NCI-H748 treated with DMSO at 0.1 percent for 48 hours (cell line): ENCODE data around the gene GFPT2.
A peak's percentile ranks its signal among the peaks of the same experiment; 100 is the strongest.

Experiments
- DNase-seq: peaks from one replicate; lab custom pipeline; 2025; lab: John Stamatoyannopoulos, UW

GFPT2 gene

DNA sequence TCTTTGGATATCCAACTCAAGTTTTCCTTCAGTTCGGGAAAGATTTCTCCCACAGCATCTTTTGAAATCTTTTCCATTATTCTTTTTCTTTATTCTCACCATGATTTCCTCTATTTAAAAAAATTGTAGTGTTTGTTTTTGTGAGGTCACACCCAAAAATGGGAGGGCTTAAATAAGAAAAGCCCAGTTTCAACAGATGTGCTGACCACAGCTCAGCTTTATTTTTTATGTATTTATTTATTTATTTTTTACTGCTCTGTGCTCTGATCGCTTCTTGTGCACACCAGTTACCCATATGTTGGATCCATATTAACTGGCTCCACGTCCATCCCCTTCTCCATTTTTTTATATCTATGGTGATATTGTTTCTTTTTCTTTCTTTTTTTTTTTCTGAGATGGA is 20.3 kb downstream of the GFPT2 start:
- DNase-seq, result no peak

DNA sequence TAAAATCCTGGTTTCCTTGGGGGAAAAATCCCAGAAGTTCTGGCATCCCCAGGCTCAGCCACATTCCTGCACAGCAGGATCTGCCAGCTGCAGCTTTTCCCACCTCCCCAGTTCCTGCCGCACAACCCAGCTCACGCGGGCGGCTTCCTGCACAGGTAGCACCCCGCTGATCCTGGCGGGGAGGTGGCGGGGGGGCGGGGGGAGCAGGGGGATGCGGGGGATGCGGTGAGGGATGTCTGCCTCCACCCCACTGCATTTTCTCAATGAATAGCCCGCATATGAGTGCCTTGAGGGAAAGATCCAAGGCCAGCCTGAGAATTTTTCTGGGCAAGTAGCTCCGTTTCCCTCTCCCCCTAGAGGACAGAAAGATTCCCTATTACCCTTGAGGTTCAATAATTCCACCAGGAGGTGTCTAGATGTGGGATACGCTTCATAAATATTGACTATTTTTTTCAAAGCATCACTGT is 21.1 kb downstream of the GFPT2 start:
- no peak for DNase-seq

DNA sequence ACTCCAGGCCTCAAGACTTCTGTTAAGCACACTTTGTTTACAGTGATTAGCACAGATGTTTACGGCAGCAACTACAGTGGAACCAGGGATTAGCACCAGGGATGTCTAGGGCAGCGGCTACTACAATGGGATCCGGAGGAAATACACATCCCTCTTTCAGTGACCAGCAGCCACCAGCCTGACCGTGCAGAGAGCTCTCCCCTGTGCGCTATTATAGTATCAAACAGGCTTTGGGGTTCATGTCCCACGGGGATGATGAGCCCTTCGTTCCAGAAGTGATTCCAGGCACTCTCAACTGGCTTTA is 21.5 kb downstream of the GFPT2 start:
- no peak for DNase-seq

DNA sequence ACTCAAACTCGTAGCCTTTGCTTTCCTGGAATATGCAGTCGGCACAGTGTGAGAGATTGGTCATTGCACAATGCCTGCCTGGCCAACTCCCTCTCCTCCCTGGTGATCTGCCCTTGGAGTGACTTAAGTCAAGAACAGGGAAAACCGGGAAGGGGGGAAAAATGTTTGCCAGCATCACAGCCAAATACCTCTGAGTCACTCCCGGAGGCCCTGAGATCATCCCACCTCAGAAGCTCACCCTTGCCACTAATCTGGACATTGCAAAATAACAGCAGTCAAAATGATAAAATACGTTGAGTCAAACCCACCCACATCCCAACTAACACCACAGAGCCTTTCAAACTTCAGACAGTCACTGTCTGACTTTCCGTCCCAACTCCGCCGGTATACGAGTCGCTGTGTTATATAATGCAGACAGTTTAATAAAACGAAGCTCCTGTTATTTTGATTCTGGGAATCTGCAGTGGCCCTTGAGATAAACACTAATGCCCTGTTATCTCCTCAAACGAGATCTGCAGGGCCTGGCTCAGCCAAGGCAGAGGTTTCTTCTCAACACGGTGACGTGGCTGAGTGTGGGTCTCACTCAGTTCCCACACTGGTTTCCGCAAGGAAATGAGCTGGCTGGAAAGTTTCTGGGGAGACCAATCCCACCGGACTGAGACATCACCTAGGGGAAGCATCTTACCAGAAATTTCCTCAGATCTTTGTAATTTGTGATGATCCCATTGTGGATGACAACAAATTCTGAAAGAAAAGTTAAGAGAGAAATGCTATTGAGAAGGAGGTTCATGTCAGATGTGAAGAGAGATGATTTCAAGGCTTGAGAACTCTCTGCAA is 22.1 kb downstream of the GFPT2 start:
- DNase-seq, result no peak

DNA sequence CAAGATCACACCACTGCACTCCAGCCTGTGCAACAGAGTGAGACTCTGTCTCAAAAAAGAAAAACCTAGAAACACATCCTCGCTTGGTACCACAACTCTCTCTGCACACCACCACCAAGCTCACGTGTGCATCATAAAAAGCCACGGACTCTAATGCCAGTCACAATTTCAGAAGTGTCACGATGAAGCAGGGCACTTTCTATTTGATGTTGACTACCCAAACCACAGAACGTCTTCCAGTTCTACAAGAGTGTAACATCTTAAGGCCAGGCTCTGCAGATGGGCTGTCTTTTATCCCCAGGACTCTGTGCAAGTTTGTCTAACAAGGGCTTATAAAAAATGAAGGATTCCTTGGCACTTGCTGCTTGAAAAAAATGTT is 22.9 kb downstream of the GFPT2 start:
- DNase-seq, result no peak

DNA sequence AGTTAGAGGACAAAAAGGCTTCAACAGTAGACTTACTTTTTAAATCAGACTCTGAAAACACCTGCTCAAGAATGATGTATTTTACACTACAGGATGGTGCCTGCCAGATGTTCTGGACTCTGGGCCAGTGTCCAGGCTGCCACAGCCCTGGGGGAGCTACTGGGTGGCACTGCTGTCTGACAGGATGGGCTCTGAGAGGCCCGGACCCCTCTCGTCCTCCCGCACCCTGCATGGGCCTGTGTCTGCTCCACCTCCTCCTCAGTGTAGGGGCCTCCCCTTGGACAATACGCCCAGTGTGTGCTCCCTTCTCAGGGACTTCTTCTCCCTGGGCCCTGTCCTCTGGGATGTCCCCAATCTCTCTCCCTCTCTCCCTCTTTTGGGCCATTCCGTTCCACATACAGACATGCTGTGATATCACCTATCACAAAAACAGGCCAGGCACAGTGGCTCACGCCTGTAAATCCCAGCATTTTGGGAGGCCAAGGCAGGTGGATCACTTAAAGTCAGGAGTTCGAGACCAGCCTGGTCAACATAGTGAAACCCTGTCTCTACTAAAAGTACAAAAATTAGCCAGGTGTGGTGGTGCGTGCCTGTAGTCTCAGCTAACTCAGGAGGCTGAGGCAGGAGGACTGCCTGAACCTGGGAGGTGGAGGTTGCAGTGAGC is 23.4 kb downstream of the GFPT2 start:
- DNase-seq, result no peak

DNA sequence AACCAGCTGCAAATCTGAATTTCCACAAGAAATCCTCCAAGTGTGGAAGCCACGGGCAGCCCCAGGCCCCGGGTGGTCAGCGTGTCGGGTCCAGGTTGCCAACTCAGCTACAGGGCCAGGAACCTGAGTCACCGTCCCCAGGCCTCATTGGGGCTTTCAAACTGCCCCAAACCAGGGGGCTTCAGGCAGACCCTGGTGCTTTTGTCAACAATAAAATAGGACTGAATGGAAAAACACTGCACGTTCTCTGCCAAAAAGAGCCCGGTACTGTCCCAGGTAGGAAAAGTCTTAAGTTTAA is 24.0 kb downstream of the GFPT2 start:
- DNase-seq, result no peak

DNA sequence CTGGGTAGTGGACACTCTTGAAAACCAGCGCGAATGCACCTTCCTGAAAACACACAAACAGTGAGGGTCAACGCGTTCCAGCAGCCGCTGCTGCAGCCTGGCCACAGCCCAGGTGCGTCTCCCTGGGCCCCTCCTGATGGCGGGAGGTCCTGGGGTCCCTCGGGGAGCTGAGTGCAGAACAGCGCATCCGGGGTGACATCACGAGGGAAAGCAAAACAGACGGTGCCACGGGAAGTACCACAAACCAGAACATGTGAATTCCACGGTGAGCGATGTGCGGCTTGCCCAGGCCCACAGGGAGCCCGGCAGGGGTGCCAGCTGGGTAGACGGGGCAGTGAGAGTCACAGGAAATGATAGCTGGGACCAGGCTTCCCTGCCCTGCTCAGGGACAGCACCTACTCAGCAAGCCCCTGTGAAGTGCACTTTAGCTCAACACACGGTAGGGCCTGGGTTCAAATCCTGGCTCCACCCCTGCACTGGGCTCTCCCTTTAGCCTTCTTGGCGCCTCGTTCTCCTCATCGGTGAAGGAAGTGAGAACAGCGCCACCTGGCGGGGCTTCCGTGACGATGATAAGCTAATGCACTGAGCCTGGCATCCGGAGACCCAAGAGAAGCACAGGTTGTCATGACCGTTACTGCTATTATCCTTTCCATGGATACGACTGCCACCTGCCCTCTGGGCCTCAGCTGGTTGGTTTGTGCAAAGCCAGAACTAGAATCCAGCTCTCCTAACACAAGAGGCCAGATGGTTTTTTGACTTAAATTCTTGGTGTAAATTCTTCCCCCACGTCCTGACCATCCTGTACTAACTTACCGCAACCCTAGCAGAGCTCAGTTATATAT is 24.6 kb downstream of the GFPT2 start:
- DNase-seq, result peak; percentile 60

DNA sequence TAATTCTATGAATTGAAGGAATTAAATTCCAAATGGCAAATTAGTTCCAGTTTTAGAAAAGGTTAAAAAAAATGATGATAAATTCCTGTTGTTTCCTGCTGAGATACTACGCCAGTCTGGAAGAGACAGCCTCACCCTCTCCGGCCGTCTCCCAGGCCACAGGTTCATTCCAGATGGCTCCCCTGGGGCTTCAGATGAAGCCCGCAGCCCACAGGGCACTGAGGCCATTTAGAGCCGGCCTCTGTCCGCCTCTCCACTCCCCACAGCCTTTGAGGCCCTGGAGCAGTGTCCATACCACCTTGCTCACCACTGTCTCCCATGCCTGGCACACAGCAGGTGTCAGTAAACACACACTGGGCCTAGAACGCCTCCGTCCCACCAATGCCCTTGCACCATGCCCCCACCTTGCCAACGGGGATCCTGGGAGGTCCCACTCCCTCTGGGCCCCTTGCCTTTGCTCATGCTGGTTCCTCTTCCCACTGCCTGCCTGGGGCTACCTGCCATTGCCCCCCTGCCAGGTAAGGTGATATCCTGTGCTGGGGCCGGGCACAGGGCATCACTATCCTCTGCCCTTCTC is 26.1 kb downstream of the GFPT2 start:
- DNase-seq, result no peak

DNA sequence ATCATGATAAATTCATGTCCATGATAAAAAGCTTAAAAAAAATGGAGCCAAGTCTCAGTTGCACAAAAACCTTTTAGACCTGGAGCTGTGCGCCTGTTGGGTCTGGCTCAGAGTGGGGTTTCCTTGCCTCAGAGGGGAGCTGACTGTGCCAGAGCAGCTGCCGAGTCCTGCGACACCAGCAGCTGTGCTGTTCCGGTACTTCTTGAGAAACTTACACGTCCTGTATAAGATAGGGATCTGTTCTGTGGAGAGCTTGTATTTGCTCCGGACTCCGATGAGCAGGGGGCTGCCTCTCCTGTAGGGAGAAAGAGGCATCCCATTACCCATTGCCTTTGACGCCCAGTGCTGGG is 28.6 kb downstream of the GFPT2 start:
- DNase-seq, result no peak

DNA sequence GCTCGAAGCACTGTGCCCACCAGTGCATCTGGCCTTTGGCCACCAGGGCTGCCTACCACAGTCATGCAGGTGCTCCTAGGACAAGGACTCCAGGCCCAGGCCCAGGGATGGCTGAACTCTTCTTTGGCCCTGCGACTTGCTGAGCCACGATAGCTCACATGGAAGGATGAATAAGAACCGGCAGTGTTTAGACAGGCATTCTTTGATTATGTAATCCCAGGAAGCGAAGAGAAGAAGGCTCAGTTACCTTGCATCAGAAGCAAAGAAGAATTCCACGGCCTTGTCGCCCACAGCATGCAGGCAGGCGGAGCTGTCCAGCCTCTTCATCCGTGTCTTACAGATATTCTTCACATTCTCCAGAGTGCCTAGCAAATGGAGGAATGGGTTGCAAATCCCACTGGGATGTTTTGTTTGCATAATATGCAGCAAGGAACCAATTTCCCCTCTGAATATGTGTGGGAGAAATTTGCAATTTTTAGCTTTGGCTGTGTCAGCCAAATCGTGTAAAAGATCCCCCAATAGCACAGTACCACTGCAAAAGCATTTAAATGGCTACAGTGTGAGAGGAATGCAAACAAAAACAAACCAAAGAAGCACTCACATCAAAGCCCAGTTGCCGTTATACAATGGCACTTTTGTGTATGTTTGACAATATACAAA is 29.1 kb downstream of the GFPT2 start:
- no peak for DNase-seq

DNA sequence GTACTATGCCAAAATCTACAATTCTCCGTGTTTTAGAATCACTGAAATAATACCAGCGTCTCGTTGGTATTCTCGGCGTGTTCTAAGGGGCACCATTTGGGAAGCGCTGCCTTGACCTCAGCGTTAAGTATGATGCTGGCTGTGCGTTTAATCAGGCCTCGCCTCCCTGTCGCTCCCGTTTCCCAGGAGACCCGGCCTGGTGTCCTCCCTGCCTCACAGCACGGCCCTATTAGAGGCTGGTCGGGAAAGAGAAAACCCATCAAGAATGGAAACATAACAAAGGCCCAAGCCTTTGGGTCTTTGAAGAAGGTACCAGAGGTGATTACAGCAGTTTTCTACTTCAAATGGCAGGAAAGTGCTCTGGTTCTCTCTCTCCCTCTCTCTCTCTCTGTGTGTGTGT is 30.0 kb downstream of the GFPT2 start:
- no peak for DNase-seq

DNA sequence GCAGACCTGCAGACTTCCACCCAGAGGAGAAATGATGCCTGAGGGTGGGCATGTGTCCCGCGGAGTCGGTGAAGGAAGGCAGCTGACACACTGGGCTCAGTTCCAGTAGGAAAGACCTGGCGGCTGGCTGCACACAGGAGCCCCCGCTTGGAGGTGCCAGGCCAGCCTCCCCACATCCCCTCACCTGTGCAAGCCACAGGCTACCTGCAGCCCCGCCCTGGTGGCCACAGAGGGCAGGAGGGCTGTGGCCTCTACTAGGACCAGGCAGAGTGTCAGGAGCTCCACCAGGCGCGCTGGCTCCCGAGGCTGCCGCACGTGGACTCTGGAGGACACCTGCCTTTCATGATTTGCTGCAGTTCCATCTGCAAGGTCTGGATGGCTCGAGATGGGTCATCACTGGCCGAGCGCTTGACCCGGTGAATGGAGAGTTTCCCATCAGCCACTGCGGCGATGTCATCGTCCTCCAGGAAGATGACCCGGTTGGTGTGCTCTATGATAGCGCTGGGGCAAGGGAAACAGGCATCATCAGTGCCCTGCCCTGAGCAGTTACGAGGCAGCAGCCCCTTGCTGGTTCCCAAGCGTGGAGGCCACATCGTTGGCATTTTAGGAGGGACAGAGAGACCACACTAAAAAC is 34.6 kb downstream of the GFPT2 start:
- no peak for DNase-seq

DNA sequence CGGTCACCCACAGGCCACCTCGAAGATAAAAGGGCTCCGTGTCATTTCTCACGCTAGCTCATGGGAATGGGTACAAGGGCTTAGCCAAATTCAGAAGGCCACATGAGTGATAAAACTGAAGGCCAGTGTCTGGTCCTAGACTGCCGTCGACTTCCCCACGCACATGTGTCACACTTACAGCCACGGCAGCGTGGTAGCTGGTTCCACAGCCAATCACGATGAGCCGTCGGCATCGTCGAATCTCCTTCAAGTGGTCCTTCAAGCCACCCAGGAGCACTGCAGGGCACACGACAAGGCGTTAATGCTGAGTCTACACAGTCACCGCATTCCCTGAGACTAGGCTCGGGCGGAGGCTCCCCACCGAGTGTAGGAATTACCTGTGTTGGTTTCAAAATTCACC is 36.5 kb downstream of the GFPT2 start:
- DNase-seq, result no peak

DNA sequence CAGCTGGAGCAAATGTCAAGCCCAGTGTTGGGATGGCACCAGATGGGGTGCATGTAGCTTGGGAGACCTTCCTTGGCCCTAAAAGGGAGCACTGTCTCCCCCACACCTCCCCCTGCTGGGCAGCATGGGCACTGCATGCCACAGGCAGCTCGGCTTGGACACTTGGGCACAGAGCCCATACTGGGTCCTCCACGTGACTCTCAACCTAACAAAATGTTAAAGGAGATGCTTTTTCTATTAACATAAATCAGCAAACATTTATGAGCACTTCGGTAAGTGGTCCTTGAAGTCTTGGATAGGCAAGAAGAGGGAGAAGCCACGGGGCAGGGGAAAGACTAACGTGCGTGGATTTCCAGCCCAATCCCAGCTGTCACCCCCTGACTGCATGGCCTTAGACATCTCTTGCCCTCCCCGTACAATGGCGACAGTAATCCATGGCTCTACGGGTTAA is 37.3 kb downstream of the GFPT2 start:
- DNase-seq, result no peak

DNA sequence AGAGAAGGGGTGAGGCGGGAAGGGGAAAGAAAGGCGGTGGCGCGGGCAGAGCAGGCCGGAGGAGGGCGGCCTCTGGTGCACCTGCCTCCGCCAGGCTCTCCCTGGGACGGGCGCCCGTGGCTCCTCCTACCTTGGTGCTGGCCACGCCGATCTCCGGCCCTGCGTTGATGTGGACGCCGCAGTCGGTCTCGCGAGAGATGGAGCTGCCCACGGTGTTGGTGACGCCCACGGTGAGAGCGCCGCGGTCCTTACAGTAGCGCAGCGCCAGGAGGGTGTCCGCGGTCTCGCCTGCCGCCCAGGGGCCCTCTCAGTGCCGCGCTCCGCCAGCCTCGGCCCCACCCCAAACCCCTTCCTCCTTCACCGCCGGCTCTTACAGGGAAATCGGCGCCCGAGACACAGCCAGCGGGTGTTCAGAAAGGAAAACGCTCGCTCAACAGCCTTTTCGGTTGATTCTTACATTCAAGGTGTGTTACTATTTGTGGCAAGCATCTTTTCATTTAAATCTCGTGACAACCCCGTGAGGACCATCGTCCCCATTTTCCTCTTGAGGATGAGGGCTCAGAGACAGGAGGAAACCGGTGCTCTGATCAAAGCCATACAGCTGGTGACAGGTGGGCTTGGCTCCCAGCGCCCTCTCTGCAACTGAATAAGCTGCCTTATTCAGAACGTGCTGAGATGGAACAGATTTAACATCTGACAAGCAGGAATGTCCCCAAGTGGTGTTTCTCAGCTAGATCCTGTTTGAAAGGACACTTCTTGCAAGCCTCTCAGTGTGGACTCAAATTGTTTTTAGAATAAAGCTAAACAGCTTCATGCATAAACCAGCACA is 39.2 kb downstream of the GFPT2 start:
- DNase-seq, result no peak

DNA sequence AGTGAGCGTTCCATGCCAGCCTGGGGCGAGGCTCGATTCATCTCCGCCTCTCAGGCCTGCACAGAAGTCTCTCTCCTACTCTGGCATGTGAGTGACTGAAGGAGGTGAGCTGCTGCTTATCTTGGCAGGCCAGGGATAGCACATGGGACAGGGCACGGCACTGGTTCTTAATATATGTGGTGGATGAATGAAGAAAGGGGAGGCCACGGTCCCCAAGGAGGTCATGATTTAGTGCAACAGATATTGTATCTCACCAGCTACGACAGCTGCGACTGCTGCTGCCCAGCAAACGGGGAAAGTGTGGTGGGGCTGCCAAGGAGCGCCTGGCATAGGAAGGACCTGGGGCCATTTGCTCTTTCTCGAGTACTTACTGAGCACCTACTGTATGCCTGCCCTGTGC is 41.9 kb downstream of the GFPT2 start:
- no peak for DNase-seq

DNA sequence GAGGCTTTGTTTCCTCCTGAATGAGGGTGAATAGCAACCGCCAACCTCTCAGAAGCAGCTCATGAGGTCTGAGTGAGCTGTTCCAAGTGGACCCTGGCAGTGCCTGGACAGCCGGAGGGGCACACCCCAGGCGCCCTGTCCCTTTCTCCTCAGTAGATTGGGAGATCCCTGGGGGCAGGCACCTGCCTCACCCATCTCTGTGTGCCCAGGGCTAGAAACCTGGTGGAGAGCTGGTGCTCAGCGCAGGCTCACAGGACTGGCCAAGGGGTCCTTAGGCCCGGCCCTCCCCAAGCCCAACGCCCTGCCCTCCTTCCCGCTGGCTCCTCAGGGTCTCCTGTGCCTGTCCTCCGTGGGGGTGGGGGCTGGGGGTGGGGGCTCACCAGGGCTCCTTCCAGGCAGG is 46.3 kb downstream of the GFPT2 start:
- DNase-seq, result no peak

DNA sequence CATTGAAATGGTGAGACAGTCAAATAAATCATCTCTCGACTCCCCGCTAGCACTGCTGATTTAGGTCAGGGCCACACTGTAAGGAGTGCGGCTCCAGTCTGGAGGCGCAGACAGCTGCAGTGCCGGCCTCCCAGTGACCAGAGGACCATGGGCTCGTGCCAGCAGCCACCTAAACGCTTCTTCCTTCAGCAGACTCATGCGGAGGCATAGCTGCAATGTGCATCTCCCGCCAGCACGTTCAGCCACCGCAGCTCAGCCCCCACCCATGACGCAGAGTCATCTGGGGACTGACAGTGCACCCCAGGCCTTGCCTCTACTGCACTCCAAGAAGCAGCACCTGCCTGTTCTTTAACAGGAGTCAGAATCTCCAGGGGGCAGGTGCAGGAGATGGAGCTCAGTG is 47.7 kb downstream of the GFPT2 start:
- DNase-seq, result no peak

DNA sequence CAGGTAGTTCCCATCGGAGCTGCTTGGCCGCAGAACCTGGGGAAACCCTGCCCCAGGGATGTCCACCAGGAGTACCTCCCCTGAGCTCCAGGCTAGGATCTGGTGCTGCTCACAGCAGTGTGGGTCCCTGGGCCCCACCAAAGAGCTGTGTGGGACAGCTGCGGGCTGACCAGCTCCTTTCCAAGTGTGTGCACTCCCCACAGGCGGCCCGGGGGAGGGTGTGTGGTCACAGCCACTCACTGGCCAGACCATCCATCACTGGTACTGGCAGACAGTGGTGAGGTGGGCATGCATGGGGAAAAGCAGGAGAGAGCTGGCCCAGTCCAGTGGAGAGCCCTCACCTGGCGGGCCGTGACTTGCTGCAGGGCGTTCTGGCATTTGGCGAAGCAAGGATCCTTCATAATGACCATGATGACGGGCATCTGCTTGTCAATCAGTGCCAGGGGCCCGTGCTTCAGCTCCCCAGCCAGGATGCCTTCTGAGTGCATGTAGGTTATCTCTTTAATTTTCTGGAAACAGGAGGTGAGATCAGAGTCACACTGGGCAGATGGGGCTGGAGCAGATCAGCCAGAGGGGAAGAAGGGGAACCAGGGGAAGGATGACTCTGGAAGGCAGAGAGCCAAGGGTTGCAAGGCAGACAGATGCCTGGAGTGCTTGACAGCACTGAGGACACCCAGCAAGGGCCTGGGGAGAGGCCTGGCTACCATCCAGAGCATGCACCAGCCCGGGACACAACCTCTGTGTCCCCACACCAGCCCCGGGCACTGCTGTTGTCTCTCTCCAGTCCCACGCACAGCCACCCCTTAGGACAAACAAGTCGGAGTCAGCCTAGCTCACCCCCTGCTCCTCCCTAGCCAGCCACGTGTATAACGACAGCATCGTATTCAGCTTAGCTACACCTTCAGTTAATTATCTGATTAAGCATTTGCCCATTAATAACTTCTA is 48.4 kb downstream of the GFPT2 start:
- no peak for DNase-seq
